Measurements from ENCODE around the gene NELFE. TPM values are rescaled to one million over a fixed set of nuclear protein-coding genes. Genes with fewer than 3 reads are reported as not detected.

The NELFE gene
- total and polyA plus RNA-seq, 2 of the 13 experiments (the other 11 are each of a cell fraction or from before 2014, with no cell fraction given) = 51.3 to 69.8 TPM

- TF ChIP-seq FUBP1 (CRISPR knock-in tag; IDR thresholded peaks at IDR 0.05; ENCODE audit: borderline replicate concordance) (no peak; the same call in 1 of the 2 replicates), ZFAT (CRISPR knock-in tag; conservative IDR thresholded peaks at IDR 0.05) (no peak), ZNF30 (CRISPR knock-in tag; IDR thresholded peaks at IDR 0.05) (no peak), SNRNP70 (IDR thresholded peaks at IDR 0.05; ENCODE audit: low read depth, low read length) (no peak), ZNF543 (CRISPR knock-in tag; IDR thresholded peaks at IDR 0.05) (peak; percentile 65; the same call in 1 of the 2 replicates), ZNF775 (CRISPR knock-in tag; IDR thresholded peaks at IDR 0.05; ENCODE audit: borderline replicate concordance) (0 out of 2 replicates have a peak, but pooled peaks have one; percentile 40), CHD2 (IDR thresholded peaks at IDR 0.05; ENCODE audit: low read depth, low read length) (no peak), ESRRA (CRISPR knock-in tag; IDR thresholded peaks at IDR 0.05; ENCODE audit: low read depth) (no peak), PAX8 (CRISPR knock-in tag; IDR thresholded peaks at IDR 0.05; ENCODE audit: borderline replicate concordance) (peak; percentile 68; the same call in 1 of the 2 replicates), ZNF367 (CRISPR knock-in tag; IDR thresholded peaks at IDR 0.05; ENCODE audit: borderline replicate concordance) (no peak), TEAD3 (CRISPR knock-in tag; optimal IDR thresholded peaks at IDR 0.05; ENCODE audit: borderline replicate concordance) (no peak), ZNF557 (CRISPR knock-in tag; IDR thresholded peaks at IDR 0.05) (no peak), ZNF292 (CRISPR knock-in tag; IDR thresholded peaks at IDR 0.05; ENCODE audit: borderline replicate concordance, low read depth) (no peak; the same call in 1 of the 2 replicates), PLRG1 (conservative IDR thresholded peaks at IDR 0.05) (no peak), GLI4 (CRISPR knock-in tag; IDR thresholded peaks at IDR 0.05; ENCODE audit: borderline replicate concordance) (0 out of 2 replicates have a peak, but pooled peaks have one; percentile 41), POLR2G (IDR thresholded peaks at IDR 0.05; ENCODE audit: low read depth, low read length) (no peak), TERF1 (CRISPR knock-in tag; IDR thresholded peaks at IDR 0.05) (no peak), ZNF607 (CRISPR knock-in tag; IDR thresholded peaks at IDR 0.05; ENCODE audit: borderline replicate concordance) (no peak; the same call in 1 of the 2 replicates), ZNF34 (CRISPR knock-in tag; IDR thresholded peaks at IDR 0.05; ENCODE audit: borderline replicate concordance) (peak; percentile 75; the same call in 1 of the 2 replicates), NR2F6 (IDR thresholded peaks at IDR 0.05) (no peak), NR2F6 (CRISPR knock-in tag; IDR thresholded peaks at IDR 0.05) (no peak), MXD1 (CRISPR knock-in tag; IDR thresholded peaks at IDR 0.05) (no peak), ZNF121 (CRISPR knock-in tag; IDR thresholded peaks at IDR 0.05) (no peak), FOXK1 (CRISPR knock-in tag; IDR thresholded peaks at IDR 0.05; ENCODE audit: borderline replicate concordance, low read depth) (no peak), ZNF503 (CRISPR knock-in tag; IDR thresholded peaks at IDR 0.05) (no peak)
Observed at GRCh38 chr6:31927863-31928671, 30.7 kb downstream of the NELFE start (continued).
